Activated CD8-positive, alpha-beta memory T cell treated with anti-CD3 and anti-CD28 coated beads for 24 hours (primary cell): ENCODE data around the gene CCDC85C.

Experiments
- DNase-seq: peaks from one replicate; pipeline ENCODE4 v3.0.0-alpha.2; 2020

Gene CCDC85C

DNA sequence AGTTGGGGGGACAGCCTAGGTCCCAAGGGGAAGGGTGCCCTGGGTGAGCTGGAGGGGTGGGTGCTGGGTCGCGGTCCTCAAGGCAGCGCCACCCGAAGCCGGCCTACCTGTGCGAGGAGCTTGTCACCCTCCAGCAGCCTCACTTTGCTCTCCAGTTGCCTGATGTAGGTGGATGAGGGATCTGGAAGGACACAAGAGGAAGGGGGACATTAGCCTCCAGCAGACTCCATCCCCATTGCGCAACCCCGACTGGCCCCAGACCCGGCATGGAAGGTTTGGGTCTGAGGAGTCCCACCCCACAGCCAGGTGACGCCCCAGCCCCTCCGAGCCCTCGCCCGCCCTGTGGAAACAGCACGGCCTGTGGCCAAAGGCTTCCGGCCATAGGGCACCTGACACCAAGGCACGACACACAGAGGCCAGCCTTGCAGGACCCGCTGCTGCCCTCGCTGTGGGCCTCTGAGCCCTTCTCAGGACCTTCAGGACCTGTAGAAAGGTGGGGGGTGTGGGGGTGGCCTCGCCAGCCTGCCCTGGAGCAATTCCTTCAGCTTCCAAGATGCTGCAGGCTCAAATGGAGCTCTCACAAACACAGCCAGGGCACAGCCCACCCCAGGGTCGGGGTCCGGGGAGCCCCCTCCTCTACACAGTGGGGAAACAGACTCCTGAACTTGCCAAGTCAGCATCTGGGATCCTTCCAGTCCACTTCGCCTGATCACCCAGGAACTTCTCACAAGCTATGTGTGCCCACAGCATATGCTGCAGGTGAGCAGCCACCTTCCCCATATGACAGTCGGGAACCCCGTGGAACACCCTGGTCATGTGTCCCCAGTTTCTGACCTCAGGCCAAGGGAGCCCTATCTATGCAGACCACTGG, 67.9 kb downstream of the CCDC85C start:
- no peak for DNase-seq

DNA sequence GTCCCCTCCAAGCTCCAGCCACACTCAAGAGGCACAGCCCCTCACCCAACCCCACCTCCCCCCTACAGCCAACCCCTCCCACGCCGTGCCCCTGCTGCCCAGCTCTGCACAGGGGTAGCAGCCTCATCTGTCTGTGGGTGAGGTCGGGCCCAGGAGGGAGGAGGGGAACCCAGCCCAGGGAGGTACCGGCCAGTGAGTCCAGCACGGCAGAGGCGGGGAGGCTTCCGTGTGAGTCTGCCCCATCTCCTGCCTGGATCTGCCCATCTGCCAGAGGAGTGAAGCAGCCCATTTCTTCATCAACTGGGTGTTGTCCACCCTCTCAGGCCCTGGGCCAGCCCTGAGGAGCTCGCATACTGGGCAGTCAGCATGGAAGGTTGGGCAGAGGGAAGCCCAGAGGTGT, 68.6 kb downstream of the CCDC85C start:
- no peak for DNase-seq

DNA sequence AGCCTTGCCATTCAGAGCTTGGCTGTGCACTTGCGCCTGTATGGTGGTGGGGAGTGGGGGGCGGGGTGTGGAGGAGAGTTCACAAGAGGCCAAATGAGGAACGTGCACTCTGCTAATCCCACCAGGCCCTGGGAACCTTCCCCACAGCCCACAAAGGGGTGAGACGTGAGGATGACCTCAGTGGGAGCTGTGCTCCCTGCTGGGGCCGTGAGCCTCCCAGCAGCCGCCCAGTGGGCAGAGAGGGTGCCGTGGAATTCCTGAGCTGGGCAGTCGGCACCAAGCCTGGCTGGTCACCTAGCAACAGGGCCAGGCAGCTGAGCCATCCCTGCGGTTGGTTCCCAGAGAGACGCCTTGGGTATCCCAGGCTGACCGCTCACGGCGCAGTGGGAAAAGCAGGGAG, 69.1 kb downstream of the CCDC85C start:
- DNase-seq, result no peak

DNA sequence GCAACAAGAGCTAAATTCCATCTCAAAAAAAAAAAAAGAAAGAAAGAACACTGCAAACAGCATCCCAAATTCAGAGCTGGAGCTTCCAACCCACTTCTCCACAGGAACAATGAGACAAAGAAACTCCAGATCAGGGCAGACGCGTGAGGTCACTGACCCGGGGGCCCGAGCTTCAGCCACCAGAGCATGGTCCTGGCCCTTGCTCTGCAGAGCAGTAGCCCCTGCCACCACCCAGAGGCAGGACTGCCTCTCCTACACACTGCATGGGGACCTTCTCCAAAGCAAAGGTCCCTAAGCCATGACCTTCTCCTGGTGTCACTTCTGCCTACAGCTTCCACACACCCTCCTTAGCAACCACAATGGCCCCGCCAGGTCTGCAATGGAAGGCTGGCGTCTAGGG, 69.7 kb downstream of the CCDC85C start:
- no peak for DNase-seq

DNA sequence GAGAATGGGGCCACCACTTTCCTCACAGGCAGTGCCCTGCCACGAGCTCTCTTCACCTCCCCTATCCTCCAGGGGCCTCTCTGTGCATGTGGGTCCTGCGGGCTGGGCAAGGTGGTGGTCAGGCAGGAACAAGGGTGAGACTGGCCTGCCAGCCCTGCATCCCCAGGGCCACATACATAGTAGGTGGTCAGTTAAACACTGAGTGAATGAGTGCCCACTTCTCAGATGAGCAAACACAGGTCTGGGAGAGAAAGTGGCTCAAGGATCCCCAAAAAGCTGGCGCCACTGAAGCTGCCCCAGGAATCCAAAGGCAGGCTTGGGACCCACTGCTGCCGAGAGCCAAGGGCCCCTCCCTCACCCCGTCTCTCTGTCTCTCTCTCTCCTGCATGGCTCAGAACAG, 71.7 kb downstream of the CCDC85C start:
- DNase-seq, result no peak

DNA sequence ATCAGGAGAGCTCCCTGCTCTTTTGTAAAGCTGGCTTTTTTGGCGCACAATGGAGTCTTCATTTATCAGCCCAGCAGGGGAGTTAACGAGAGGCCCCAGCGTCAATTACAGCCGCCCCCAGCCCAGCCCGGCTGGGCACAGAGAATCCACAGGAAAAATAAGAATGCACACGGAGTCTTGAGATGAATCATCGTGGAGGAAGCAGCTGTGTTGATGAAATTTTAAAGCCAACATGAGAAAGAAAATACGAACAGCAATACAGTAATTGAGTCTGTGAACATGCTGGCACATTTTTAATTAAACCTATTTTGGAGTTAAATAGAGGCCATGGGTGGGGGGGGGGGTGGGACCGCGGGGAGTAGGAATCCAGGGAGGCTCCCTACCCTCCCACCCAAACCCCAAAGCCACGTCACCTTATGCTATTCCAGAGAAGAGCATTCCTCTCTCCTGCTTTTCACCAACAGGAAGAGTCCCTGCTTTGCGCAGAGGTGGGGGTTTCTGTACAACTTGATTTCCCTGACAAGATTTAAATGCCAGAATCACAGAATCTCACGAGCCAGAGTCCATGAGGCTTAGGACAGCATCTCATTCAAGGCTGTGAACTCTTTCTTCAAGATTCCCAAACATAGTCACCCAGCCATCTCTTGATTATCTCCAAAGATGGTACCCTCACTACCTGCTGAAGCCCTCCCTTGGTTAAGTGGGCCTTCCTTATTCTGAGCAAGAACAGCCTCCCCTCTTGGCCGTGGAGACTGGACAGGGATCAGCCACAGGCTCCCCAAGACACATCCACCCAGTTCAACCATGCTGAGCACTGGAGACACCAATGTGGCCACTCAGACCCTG, 72.5 kb downstream of the CCDC85C start:
- DNase-seq, result no peak

DNA sequence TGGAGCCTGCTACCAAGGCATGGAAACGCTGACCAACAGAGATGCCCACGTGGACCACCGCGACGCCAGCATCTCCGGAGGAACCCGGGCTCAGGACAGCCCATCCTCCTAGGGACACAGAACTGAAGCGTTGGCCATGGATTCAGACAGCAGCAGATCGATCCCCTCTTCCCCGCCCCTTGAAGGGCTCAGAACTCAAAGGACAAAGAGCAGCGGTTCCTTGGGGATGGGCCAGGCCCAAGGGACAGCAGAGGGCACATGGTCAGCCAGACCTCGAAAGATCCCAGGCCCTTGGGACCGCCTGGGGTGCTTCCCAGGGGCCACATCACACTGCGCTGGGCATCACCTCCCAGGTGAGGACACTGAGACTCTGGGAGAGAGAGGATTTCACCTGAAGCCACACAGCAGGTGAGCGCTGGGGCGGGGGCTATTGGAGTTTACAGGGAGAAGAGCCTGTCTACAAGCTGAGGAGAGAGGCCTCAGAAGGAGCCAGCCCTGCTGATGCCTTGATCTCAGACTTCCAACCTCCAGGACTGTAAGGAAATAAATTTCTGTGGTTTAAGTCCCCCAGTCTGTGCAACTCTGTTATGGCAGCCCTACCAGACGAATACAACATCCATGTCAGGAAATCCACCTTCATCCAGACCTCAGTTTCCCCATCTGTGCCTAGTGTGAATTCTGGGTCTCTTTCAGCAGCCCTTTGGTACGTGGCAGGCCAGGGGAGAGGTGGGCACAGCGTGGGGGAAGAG, 73.4 kb downstream of the CCDC85C start:
- DNase-seq, result no peak

DNA sequence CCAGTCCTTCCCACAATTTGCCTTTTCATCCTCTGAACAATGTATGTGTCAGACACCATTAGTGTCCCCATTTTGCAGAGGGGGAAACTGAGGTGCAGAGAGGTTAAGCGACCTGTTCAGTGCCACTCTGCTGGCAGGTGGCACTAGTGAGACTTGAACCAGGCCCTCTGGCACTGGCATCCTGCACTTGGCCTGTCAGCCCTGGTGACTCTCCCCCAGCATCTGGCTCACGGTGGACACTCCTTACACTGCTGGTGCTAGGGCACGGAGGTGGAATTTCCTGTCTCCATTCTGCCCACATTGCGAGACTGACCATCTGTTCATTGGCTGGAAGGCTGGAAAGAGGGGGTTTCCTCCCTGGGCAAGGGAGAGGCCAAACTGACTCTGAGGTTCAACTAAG, 74.1 kb downstream of the CCDC85C start:
- DNase-seq, result no peak

DNA sequence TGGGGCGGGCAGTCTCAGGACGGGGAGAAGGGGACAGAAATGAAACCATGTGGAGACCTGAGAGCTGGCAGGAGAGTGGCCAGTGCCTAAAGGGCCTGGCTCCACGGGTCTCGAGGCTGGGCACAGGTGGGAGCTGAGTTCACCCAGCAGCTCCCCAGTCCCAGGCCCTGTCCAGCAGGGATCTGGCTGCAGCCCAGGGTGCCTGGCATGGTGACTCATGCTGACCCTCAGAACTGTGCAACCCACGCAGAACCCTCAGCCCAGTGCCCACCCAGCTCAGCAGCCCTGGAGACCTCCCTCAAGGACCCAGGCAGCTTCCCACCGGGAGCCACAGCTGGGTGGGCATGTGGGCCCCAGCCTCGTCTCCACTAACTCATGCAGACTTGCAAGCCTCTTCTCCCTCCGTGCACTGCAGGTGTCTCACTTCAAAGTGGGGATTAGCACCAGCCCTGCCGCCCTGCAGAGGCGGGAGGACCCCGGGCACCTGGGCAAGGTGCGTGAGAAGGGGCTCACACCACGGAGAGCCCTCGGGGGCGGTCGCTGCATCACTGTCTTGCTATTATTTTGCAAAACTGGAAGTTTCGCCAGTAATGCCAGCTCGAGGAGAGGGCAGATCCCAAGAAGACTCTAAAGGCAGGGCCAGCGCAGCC, 76.5 kb downstream of the CCDC85C start:
- DNase-seq, result no peak

DNA sequence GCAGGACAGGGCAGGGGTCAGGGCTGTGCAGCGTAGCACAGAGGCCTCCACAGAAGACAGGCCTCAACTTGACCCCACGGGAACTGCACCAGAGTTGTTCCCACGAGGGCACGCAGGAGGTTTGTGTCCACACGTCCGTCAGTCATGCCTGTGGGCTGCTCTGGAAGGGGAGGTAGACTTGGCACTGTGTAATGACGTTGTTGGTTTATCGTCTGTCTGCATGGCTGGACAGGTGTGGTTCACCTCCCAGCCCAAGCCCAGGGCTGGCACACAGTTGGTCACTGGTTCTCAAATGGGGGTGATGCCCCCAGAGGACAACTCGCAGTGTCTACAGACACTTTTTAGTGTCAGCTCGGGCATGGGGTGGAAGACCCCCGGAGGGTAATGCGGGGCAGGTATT, 77.0 kb downstream of the CCDC85C start:
- DNase-seq, result no peak

DNA sequence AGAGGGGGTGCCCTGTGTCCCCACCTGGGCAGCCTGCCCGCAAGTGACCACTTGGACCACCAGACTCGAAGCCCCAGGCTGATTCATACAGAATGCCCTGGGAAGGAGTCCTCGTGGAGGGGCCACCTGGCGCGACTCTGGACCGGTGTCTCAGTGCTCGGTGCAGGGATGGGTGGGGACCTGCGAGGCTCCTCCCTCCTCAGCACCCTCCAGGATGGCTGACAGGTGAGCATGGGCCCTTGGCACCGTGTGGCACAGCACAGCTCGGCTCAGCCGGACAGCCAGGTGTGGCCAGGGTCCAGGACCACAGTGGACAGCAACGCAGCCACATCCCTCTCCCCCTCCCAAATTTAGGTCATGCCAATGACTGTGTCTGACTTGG, 78.3 kb downstream of the CCDC85C start:
- no peak for DNase-seq

DNA sequence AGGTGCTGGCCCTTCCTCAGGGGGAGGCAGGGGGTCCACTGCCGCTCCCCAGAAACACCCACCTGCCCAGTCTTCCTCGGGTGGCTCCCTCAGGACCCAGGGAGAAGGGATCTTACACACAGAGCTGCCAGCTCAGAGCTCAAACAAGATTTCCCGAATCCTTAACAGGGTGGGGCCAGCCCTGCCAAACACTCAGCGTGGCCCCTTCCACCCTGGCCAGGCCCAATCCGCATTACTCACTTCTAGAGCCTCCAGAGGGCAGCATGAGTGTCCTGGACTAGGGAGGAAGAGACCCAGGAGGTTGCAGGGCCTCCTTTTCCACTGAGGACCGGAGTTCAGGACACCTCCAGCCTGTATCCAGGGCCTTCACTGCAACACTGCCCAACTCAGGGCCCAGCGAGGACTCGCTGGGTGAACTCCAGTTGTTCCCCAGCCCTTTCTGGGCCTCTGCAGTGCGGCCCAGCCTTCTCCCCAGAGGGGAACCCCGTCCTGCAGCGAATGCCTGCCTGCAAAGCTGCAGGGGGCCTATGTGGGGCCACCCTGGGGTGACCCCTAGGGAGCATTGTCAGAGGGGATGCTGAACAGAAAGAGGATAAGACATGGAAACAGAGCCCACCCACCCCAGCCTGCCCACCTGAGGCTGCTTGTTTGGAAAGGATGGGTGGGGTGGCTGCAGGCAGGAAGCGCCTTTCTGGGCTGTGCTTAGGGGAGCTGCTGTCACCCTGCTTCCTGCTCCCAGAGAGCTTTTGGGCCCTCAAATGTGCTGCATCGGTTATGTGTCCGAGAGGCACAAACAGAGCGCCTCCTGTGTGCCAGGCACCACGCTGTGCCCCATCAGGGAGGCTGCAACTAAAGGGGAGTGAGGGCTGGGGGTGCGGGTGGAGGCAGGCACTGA, 79.0 kb downstream of the CCDC85C start:
- DNase-seq, result no peak

DNA sequence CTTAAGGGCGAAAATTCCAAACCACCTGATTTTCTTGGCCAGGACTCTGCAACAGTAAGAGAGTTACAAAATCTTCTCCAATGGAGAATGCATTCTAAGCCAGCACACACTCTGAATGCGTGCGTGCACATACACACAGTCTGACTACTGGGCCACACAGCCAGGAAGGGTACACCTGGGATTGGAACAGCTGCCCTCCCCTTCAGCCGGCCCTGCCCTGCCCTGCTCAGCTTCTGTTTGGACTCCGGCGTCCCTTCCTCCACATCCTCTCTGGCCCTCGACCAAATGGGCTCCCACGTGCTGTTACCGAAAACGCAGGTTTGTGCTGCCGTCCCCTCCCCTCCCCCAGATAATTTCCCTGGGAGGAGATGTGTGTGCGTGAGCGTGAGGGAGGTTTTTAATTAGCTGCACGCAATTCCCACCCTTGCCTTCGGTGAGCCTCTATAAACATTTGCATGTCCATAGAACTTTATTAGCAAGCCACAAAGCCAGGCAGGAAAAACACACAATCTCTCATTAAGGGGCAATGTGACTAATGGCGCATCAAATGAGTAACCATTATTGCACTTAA, 79.8 kb downstream of the CCDC85C start:
- DNase-seq, result no peak

DNA sequence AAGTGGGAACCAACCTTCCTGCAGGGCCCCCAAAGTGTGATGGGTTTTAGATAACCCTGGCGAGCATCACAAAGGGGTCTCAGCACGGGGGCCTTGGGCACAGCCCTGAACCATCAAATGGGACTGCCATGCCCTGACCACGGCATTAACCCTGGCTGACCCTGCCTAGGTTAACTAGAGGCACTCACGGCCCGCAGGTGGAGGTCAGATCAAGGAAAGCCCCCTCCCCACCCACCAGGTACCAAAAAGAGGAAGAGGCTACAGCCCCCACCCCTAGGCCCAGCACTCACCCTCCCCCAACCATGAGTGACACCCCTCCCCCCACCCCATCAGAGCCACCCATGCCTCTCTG, 80.3 kb downstream of the CCDC85C start:
- DNase-seq, result no peak

DNA sequence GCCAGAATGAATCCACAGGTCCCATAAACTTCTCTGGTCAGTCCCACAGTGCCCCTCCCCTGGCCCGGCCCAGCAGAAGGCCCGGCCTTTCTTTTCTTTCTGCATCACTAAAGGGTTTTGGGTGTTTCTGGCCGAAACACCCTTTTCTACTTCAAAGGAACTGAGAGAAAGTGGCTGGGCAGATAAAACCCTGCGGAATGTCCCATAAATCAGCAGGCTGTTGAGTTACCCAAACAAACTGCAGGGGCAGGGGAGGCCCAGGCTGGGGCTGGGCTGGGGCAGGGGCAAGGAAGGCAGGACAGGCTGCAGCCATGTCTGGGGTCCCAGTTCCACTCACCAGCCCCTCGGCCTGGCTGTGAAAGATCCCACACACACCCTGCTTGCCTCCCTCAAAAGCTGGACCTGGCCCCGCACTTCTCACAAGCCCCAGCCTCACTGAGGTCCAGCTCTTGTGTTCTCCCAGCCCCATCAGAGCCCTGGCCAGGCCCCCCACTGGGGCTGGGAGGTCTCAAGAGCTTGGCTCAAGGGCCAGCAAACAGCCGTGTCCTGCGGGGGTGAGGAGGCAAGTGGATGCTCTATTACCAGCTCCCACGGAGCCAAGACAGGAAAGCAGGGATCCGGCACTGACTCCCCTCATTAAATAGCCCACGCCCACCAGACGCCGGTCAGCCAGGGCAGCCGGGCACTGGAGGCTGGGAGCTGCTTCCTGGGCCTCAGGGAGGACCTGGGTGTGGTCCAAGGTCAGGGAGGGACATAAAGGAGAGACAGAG, 80.9 kb downstream of the CCDC85C start:
- DNase-seq, result no peak

DNA sequence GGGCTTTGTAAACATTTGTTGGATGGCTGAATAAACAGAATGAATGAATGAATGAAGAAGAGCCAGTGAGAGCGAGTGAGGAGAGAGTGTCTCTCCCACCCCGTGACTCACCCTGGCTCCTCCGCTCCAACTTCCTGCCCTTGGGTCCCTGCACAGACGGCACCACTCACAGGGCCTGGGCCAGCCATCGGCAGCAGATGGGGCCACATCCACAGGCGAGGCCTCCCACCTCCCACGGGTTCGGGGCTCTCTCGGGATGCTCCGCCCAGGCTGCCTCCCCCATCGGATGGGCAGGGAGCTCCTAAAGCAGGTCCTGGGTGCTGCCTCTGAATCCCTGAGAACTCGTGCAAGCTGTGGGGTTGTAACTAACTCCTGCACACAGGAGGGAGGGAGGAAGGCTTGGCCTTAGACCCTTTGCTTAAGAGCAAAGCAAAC, 81.5 kb downstream of the CCDC85C start:
- DNase-seq, result no peak

DNA sequence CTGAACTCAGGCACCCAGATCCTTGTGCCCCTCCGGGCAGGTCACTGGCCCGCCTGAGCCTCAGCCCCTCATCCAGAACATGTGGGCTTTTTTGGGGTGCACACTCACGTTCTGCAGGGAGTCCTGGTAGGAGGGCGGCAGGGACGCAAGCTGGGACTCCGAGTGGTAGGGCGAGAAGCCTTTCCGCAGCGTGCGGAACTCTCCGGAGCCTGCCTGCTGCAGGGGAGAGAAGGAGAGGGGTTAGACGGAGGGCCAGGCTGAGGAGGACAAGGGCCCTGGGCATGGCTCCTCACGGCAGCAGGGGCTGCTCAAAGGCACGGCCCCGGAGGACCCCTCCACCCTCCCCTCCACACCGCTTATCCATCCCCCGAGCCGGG, 82.0 kb downstream of the CCDC85C start:
- no peak for DNase-seq

DNA sequence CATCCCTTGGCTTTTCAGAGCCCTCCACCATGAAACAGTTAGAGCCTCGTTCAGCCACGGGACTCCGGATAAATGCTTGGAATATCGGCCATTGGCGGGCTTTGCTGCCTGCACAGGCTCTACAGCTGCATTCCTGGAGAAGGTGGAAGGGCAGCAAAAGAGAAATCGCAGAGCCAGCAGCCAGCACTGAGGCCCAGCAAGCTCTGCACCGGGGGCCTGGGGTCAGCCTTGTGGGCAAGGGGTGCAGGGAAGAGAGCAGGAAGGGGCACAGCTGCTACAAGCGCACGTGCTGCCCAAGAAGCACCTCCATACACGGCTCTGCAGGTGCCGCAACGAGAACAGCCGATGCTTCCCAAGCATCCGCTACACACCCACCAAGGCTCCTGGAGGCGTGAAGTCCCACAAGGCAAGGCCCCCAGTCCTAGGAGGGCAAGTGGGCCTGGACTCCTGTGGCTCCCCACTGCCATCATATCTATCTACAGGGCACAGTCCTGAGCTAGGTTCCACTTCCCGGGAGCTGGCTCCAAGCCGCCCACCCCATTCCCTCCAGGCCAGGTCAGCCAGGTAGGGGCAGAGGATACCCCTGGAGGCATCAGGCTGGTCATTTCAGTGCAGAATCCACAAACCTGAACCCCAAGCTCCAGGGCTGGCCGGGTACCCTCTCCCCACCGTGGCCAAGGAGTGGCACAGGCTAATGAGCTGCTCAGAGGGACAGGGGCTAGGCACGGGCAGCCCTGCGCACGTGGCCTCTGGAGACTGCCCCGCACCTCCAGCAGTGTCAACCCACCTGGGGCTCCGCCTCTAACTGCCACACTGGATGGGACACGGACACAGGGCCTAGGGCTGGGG, 82.6 kb downstream of the CCDC85C start:
- no peak for DNase-seq

DNA sequence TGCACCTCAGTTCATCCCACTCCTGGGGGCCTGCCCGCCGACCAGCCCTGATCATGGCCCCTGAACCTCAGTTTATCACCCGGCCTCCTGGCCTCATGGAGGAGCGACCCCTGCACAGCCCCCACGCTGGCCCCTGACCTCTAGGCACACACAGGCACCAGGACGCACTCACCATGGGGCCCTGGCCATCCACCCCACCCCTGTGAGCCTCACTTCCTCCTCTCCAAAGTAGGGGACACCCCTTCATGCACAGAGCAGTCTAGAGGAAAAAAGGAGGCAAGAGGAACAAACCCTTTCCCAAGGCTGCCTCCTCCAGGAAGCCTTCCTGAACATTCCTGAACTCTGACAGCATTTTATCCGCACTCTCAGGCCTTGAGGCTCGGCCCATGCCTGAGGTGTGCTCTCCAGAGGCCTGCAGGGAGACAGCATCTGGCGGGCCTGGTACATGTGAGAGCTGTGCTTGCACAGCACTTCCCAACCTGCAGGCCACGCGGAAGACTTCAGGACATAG, 83.4 kb downstream of the CCDC85C start:
- DNase-seq, result no peak
